Sciatic nerve (tissue), 2 donors: ENCODE measurements around the gene MTTP. TPM values are rescaled to one million over a fixed set of nuclear protein-coding genes. Genes with fewer than 3 reads are reported as not detected.

ENCODE experiments used
- ATAC-seq: fragments of 200-7000 bp; cut with Tn5 transposase; one replicate; pipeline ENCODE4 v1.9.1; 2020; ENCODE audit warnings: mild to moderate bottlenecking, moderate library complexity
- DNase-seq: peaks from one replicate; pipeline ENCODE4 v3.0.0-alpha.2; 2020; ENCODE audit warnings: low spot score
- intact Hi-C: fragments of 100-400 bp; cut with DNase I; formaldehyde crosslinking; loops from one replicate; pipeline ENCODE4 v1.14.2; 2022
- total RNA-seq: library from RNA; stranded (reverse); fragmentation: NEBNext Ultra II Directional; extraction: Animal tissue kit (Norgen Biotek cat#: 25700); gene quantifications from one replicate; pipeline ENCODE4 v1.2.1, GENCODE V29; 2021
- donor health status: DM: no; HTN: no; CAD: no.
- donor health status: DM: no; HTN: no; CAD: no.

The MTTP gene
- total RNA-seq, 1 donor from 2014 or later = 0.49 TPM

- intact Hi-C loops = no loop called here
- ATAC-seq = no peak
- DNase-seq = no peak
These were observed 13.2 kb downstream of the MTTP start for GRCh38 chr4:99587803-99588202.

- DNase-seq (no peak), ATAC-seq (no peak)
- intact Hi-C loops = no loop called here
These were observed 17.1 kb downstream of the MTTP start for GRCh38 chr4:99591757-99592156.

- intact Hi-C loops = no loop called here
- ATAC-seq (no peak), DNase-seq (no peak)
These were observed 19.4 kb downstream of the MTTP start for GRCh38 chr4:99593781-99594641.

GRCh38 chr4:99594818-99595217, 20.2 kb downstream of the MTTP start:
- intact Hi-C loops = no loop called here
- DNase-seq (no peak), ATAC-seq (no peak)

- DNase-seq = no peak
- ATAC-seq = no peak
- intact Hi-C loops = no loop called here
These were observed 32.1 kb downstream of the MTTP start for GRCh38 chr4:99606716-99607115.

- DNase-seq (no peak), ATAC-seq (no peak)
- intact Hi-C loops = no loop called here
These were observed 33.8 kb downstream of the MTTP start for GRCh38 chr4:99608417-99608816.

- intact Hi-C loops = no loop called here
- ATAC-seq = no peak
- DNase-seq = no peak
These were observed 36.1 kb downstream of the MTTP start for GRCh38 chr4:99610605-99611175.

- intact Hi-C loops = no loop called here
- DNase-seq (no peak), ATAC-seq (no peak)
These were observed 37.7 kb downstream of the MTTP start for GRCh38 chr4:99612281-99612680.

GRCh38 chr4:99612704-99613103, 38.1 kb downstream of the MTTP start:
- DNase-seq (no peak), ATAC-seq (no peak)
- intact Hi-C loops = no loop called here

- no peak for ATAC-seq
- intact Hi-C loops = no loop called here
These were observed 39.9 kb downstream of the MTTP start for GRCh38 chr4:99614491-99614890.

GRCh38 chr4:99615170-99615820, 40.7 kb downstream of the MTTP start:
- ATAC-seq (no peak), DNase-seq (no peak)
- intact Hi-C loops = no loop called here

More at GRCh38 chr4:99614491-99614890, 39.9 kb downstream of the MTTP start:
- DNase-seq = no peak

- intact Hi-C loops = no loop called here
- ATAC-seq (no peak), DNase-seq (no peak)
These were observed 42.8 kb downstream of the MTTP start for GRCh38 chr4:99617374-99617773.

- ATAC-seq = no peak
- DNase-seq = no peak
- intact Hi-C loops = no loop called here
These were observed 47.7 kb downstream of the MTTP start for GRCh38 chr4:99622341-99622740.

GRCh38 chr4:99624141-99624719, 49.6 kb downstream of the MTTP start:
- ATAC-seq (no peak), DNase-seq (no peak)
- intact Hi-C loops = no loop called here

- intact Hi-C loops = no loop called here
- no peak for ATAC-seq
- no peak for DNase-seq
These were observed 50.7 kb downstream of the MTTP start for GRCh38 chr4:99625369-99625768.

- intact Hi-C loops = no loop called here
- ATAC-seq (no peak), DNase-seq (no peak)
These were observed 53.4 kb downstream of the MTTP start for GRCh38 chr4:99628040-99628439.

- ATAC-seq = no peak
- DNase-seq = no peak
- intact Hi-C loops = no loop called here
These were observed 55.4 kb downstream of the MTTP start for GRCh38 chr4:99629962-99630554.

- intact Hi-C loops = no loop called here
- no peak for DNase-seq
- ATAC-seq = no peak
These were observed 56.3 kb downstream of the MTTP start for GRCh38 chr4:99630857-99631360.

GRCh38 chr4:99633772-99634171, 59.1 kb downstream of the MTTP start:
- intact Hi-C loops = no loop called here
- DNase-seq = no peak
- ATAC-seq = no peak
